ENCODE measurements around the gene SCAMP4.

DNA sequence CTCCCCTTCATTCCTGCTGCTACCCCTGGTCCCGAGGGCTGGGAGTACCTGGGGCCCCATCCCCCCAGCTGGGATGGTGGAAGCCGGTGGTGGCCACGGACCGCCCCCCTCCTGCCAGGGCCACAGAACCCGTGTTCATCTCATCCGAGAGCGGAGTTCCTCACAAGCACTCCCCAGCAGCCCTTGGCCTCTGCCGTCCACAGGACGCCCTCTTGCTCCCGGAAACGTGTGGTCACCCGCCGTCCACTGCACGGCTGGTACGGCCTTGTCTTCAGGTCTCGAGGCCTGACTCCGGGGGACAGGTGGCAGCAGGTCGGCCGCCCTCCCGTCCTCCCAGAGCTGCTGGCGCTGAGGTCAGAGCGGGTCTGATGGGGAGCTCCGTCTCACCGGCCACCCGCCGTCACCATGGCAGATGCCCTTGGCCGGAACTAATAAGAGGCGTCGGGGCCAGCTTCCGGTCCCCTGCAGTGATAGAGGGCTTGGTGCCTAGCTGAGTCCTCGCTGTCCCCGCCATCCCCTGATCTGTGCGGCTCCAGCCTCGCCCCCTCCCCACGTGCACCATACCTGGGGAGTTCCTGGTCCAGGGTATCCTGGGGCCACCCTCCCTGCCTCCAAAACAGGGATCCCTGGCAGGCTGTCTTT, 19.2 kb downstream of the SCAMP4 start:
- TF ChIP-seq, protein P1, sequence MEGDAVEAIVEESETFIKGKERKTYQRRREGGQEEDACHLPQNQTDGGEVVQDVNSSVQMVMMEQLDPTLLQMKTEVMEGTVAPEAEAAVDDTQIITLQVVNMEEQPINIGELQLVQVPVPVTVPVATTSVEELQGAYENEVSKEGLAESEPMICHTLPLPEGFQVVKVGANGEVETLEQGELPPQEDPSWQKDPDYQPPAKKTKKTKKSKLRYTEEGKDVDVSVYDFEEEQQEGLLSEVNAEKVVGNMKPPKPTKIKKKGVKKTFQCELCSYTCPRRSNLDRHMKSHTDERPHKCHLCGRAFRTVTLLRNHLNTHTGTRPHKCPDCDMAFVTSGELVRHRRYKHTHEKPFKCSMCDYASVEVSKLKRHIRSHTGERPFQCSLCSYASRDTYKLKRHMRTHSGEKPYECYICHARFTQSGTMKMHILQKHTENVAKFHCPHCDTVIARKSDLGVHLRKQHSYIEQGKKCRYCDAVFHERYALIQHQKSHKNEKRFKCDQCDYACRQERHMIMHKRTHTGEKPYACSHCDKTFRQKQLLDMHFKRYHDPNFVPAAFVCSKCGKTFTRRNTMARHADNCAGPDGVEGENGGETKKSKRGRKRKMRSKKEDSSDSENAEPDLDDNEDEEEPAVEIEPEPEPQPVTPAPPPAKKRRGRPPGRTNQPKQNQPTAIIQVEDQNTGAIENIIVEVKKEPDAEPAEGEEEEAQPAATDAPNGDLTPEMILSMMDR (conservative IDR thresholded peaks at IDR 0.05; ENCODE audit: low read length): no peak
- TF ChIP-seq EZH2phosphoT487 (IDR thresholded peaks at IDR 0.05; ENCODE audit: borderline replicate concordance, low read depth, low read length): no peak

Measured in OCI-LY7 (cell line).